Measurements from ENCODE around the gene TP53I11. TPM values are rescaled to one million over a fixed set of nuclear protein-coding genes. Genes with fewer than 3 reads are reported as not detected.

Gene TP53I11
- total RNA-seq, 1 experiment from 2014 or later: 94.2 TPM

GRCh38 chr11:44945666-44946065 lies 5.0 kb downstream of the TP53I11 start:
- Histone ChIP-seq H4K20me1 (ENCODE audit: control insufficient read depth, insufficient read depth, insufficient read length) (no peaks in the 10 kb centered on the region), H3K27ac (ENCODE audit: insufficient read length, low read depth, low read length) (no peak overlapping the region), H3K4me2 (ENCODE audit: insufficient read depth, insufficient read length, low read length) (no peak overlapping the region), H3K56ac (ENCODE audit: insufficient read length, low read depth, low read length) (no peak overlapping the region), H3K9me3 (ENCODE audit: control insufficient read depth, low read depth, low read length) (no peaks in the 10 kb centered on the region), H3K23ac (ENCODE audit: insufficient read length, low read depth, low read length) (no peak overlapping the region), H2BK12ac (ENCODE audit: insufficient read length, low read depth, low read length) (no peak overlapping the region), H3K14ac (ENCODE audit: insufficient read depth, low read length) (no peak overlapping the region), H3K79me1 (ENCODE audit: insufficient read depth, low read depth, low read length, poor library complexity, severe bottlenecking) (no peaks in the 10 kb centered on the region), H2BK15ac (ENCODE audit: low read depth, low read length) (no peak overlapping the region), H3K18ac (ENCODE audit: insufficient read length, low read depth, low read length) (no peak overlapping the region), H4K8ac (replicated peaks; ENCODE audit: insufficient read length, low read depth, low read length) (no peak overlapping the region), H2AFZ (ENCODE audit: low read length) (no peak overlapping the region), H4K91ac (ENCODE audit: insufficient read length, low read depth, low read length) (no peak overlapping the region), H3K23me2 (ENCODE audit: insufficient read length, low read depth, low read length, poor library complexity, severe bottlenecking) (peaks cover 4% of the 10 kb centered on the region), H3K4ac (ENCODE audit: low read depth, low read length) (no peak overlapping the region), H2BK120ac (ENCODE audit: low read depth, low read length, poor library complexity, severe bottlenecking) (no peak overlapping the region), H3K79me2 (ENCODE audit: insufficient read depth, low read length) (no peaks in the 10 kb centered on the region), H2AK5ac (ENCODE audit: insufficient read length, low read length) (no peak overlapping the region), H3T11ph (ENCODE audit: low read length) (no peak overlapping the region), H3K27me3 (ENCODE audit: insufficient read depth, low read length) (no peaks in the 10 kb centered on the region), H2BK20ac (ENCODE audit: low read depth, low read length, poor library complexity, severe bottlenecking) (no peak overlapping the region), H4K5ac (ENCODE audit: insufficient read length, low read depth, low read length) (no peak overlapping the region), H3K4me1 (ENCODE audit: insufficient read depth, low read length) (peaks cover 2% of the 10 kb centered on the region; the same call in 1 of the 2 replicates), H3K9ac (ENCODE audit: extremely low read depth, insufficient read length, low read length) (no peak overlapping the region), H2BK5ac (ENCODE audit: insufficient read length, low read length) (no peak overlapping the region)
- Mint-ChIP-seq H3K4me1 (peaks cover 54 to 74% of the 10 kb centered on the region in 2 experiments), H3K9me3 (peaks cover 0 to 3% of the 10 kb centered on the region in 2 experiments; a peak in 2 of 5 replicates), H3K36me3 (ENCODE audit: insufficient read depth in 1 of 3, low read depth in 3 of 3) (peaks cover 2 to 24% (median 21%) of the 10 kb centered on the region in 3 experiments; a peak in 6 of 7 replicates), H3K4me3 (no peak overlapping the region), H3K27me3 (ENCODE audit: low read depth) (no peaks in the 10 kb centered on the region; the same call in 1 of the 2 replicates), H3K27ac (no peak overlapping the region; a peak in 1 of 7 replicates)
- whole genome bisulfite sequencing (ENCODE audit: extremely low coverage, insufficient read length, low lambda C conversion rate): no CpG with 5 or more reads among the region's 11 CpGs
- no peak for TF ChIP-seq CTCF (conservative IDR thresholded peaks at IDR 0.05)
- DNase-seq: no peak
